ENCODE data around the gene MPZL1.
A peak's percentile ranks its signal among the peaks of the same experiment; 100 is the strongest.

The MPZL1 gene

GRCh38 chr1:167694691-167695090 is 27.1 kb upstream of the MPZL1 start:
- DNase-seq, result no peak

DNA sequence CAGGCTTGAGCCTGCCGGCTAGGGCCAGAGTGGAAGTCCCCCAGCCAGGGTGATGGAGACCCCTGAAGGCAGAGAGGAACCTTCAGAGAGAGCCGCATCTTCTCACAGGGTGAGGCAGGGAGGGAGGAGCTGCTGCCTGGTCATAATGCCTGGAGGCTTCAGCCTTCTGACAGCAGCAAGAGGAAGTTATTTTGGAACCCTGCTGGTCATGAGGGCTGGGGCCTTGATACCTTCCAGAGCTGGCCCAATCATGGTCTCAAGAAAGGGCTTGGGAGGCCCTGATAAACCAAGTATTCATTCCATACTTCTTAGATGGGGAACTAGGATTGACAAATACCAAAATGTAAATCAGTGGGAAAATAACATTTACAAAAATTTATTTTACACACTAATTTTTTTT is 26.6 kb upstream of the MPZL1 start:
- DNase-seq, result no peak

GRCh38 chr1:167695756-167696561 is 25.8 kb upstream of the MPZL1 start:
- DNase-seq, result no peak

- no peak for DNase-seq
These were observed 24.1 kb upstream of the MPZL1 start for GRCh38 chr1:167697667-167698141.

DNA sequence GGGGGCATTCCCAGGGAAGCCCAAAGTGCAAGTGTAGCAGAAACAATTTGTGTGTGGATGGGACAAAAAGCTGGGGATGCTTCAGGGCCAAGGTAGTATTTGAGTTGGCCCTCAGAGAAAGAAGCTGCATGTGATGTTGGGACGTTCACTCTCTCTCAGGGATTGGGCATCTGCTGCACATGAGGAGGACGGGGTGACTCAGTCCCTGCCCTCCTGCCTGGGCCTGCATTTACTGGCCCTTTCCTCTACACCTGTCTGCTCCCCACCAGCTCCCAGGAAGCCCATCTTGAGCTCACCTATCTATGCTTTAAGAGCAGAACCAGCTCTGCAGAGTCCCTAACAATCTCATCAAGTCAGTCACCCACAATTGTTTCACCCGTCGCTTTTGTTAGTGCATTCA is 23.5 kb upstream of the MPZL1 start:
- DNase-seq, result no peak

DNA sequence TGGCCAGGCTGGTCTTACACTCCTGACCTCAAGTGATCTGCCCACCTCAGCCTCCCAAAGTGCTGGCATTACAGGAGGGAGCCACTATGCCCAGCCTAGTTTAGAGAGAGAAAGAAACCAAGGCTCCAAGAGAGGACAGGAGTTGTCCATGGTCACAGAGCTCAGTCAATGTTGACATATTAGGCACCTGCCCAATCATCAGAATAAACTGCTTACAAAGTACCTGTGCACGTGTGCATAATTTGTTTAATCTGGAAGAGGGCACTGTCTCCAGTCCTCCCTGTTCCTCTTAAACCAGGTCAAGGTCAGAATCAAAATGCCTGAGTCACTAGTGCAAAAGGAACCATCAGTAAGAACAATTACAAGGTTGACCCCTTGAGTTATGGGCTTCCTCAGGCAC is 20.3 kb upstream of the MPZL1 start:
- no peak for DNase-seq

GRCh38 chr1:167703557-167703956 is 18.2 kb upstream of the MPZL1 start:
- DNase-seq, result no peak

- DNase-seq, result no peak
These were observed 17.1 kb upstream of the MPZL1 start for GRCh38 chr1:167704715-167705114.

DNA sequence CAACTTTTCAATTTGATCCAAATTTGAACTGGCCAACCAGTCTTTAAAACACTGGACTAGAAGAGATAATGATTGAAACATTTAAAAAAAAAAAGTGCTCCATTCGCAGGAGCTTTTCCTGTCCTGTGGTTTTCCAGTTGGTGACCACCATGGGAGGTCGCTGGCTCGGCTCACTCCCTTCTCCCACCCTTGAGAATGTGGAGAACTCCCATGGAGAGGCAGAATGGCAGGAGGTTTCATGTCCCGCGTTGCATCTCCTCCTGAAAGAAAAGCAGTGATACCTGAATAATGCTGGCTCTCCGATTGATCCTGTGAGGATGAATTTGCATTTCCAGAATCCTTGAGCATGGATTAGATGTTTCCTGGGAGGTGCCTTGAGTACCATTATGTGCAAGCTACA is 16.5 kb upstream of the MPZL1 start:
- no peak for DNase-seq

DNA sequence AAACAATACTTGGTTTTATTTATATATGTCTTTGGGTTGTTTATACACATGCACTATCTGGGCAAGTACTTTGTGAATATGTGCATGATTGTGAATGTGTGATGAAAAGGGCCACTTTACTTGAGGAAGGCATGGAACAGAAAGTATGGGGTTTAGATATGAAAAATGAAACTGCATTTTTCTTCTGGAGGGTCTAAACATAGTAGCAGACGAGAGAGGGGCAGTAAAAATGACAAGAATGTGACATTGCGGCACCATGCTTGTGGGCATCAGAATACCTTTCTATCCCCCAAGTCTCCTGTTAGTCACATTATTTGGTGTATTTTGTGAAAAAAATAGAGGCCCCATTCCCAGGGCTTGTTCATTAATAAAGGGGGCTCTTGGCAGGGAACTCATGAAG is 15.4 kb upstream of the MPZL1 start:
- no peak for DNase-seq

GRCh38 chr1:167706931-167707877 is 14.6 kb upstream of the MPZL1 start:
- DNase-seq, result no peak

DNA sequence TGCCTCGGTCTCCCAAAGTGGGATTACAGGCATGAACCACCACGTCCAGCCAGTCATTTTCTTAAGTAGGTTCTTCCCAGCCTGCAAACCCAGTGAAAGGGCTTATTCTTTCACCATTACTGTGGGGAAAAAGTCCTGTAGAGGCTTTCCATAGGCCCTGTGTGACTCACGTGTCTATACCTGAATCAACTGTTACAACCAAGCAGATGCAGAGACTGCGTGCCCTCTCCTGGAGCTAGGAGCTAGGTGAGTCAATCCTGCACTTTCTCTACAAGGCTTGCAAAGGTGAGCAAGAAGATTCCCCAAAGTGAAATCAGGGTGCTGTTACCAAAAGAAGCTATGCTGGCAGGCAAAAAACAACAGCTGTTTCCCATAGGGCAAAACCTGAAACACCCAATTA is 13.8 kb upstream of the MPZL1 start:
- DNase-seq, result no peak

DNA sequence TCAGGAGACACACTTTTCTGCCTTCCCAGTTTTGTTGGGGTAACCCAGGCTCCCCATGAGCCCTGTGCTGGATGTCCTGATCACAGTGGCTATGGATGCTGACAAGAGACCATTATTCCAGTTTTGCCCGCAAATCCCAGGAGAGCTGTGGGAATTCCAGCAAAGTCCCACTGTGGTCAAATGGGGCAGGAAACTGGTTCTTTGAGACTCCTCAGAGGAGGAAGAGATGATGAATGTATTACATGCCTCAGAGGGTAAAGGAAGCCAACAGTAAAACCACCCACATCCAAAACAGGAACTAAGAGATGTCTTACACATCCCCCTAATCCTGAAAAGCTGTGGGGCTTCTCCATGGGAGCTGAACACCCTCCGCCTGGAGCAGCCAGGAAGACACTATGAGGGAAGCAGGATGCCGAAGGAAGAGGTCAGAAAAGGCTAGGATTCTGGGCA is 12.8 kb upstream of the MPZL1 start:
- no peak for DNase-seq

DNA sequence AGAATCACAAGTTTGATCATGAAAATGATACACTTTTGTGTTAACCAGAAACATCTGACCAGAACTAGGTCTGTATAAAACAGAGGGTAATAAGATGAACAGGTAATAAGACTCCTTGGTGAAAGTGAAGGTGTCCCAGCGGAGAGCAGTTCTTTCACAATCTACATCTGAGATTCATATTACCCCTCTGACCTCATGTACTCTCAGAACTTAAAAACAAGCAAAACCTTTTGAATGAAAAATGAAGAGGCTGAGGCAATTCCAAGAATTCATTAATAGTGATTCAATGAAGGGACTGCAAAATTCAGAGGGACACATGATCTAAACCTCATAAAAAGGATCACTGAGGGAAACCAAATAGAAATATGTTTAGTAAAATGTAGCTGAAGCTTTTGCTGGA is 10.9 kb upstream of the MPZL1 start:
- no peak for DNase-seq

- no peak for DNase-seq
These were observed 10.0 kb upstream of the MPZL1 start for GRCh38 chr1:167711797-167712196.

GRCh38 chr1:167713330-167714081 is 8.3 kb upstream of the MPZL1 start:
- DNase-seq, result peak; percentile 77

DNA sequence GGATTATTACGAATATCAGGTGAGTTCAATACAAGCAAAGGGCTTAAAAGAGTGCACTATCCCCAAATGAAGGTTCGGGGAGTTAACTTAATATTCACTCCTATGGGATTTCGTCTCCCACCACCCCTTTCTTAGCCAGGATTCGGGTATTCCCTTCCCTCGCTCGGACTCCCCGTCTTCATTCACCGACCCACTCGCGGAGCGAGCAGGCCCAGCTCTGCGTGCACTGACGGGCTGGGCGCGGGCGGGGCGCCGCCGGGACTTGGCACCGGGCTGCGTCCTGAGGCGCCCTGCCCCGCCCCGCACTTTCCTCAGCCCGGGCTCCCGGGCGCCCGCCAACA is 7.7 kb upstream of the MPZL1 start:
- DNase-seq, result no peak

DNA sequence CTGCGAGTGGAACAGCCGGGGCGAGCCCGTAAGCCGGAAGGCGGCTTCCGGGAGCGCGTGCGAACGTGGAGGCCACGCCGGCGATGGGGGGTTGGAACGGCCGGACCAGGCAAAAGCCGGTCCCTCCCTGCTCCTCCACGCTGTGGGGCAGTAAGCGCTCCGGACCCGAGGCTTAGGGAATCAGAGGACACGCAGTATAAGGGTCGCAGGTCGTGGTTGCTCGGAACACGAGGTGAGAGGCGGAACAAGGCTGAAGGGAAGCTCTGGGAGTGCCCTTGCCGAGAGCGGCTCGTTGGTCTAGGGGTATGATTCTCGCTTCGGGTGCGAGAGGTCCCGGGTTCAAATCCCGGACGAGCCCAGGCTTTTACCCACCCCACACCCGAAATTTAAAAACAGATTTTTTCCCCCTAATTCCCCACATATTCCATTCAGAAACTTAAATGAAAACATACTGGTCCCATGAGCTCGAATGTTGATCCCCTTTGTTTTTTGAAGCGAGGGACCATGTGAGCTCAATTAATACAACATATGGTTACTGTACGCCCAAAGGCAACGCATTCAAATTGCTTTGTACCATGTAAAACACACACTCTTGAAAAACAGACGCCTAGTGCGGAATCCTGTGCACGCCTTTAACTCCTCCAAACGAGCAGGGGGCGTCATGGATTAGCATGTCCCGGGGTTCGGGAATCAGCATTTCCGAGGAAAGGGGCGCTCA is 7.2 kb upstream of the MPZL1 start:
- DNase-seq, result peak; percentile 97

- peak; percentile 80 for DNase-seq
These were observed 6.4 kb upstream of the MPZL1 start for GRCh38 chr1:167715157-167715999.

- no peak for DNase-seq
These were observed 5.8 kb upstream of the MPZL1 start for GRCh38 chr1:167716000-167716271.

- DNase-seq, result no peak
These were observed 4.4 kb upstream of the MPZL1 start for GRCh38 chr1:167717351-167717750.
